RCC 7860 (cell line): ENCODE results near the gene RNF26.

ENCODE experiments used
- DNase-seq: peaks from one replicate; pipeline ENCODE4 v3.0.0-alpha.2; 2015; ENCODE audit warnings: low spot score
- FAIRE-seq: peaks from 2 replicates; lab custom pipeline; 2012; peaks lifted over from hg19 to GRCh38; lab: Jason Lieb, UNC

The RNF26 gene

DNA sequence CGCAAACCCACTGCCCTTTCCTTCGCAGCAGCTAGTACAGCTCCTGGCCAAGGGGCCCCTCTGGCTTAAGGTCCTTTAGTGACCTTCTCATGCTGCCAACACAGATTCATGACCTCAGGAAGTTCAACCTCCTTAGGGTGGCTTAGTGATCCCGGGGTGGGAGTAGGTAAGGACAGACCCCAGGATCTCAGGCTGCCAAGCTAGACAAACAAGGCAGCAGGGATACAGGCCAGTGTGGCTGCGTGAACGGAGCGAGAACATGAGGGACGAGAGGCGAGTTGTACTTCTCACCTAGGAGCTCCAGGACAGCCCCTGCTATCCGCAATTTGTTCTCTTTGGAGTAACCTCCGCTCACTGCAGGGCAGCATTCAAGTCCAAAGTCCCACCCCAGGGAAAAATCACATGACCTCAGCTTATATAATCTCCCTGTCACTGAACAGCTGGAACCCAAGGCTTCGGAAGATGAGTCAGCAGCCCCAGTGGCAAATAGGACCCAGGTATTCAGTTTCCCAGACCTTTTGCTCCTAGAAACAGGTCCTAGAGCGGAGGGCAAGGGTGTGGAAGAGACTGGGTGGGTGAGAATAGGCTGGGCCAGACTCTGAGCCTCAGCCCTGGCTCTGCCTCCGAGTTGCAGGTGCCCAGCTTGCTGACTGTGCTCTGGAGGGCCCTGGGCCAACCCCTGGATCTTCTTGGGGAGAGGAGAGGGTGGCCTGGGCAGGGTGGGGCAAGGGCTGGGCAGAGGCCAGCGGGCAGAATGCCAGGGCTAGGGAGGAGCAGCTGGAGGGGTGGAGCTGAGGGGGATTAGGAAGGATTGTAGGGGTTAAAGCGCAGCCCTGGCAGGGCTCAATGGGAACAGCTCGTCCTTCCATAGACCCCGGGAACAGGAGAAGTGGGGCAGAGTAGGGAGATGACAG lies 34.1 kb downstream of the RNF26 start:
- no peak for FAIRE-seq
- DNase-seq, result peak; percentile 32

DNA sequence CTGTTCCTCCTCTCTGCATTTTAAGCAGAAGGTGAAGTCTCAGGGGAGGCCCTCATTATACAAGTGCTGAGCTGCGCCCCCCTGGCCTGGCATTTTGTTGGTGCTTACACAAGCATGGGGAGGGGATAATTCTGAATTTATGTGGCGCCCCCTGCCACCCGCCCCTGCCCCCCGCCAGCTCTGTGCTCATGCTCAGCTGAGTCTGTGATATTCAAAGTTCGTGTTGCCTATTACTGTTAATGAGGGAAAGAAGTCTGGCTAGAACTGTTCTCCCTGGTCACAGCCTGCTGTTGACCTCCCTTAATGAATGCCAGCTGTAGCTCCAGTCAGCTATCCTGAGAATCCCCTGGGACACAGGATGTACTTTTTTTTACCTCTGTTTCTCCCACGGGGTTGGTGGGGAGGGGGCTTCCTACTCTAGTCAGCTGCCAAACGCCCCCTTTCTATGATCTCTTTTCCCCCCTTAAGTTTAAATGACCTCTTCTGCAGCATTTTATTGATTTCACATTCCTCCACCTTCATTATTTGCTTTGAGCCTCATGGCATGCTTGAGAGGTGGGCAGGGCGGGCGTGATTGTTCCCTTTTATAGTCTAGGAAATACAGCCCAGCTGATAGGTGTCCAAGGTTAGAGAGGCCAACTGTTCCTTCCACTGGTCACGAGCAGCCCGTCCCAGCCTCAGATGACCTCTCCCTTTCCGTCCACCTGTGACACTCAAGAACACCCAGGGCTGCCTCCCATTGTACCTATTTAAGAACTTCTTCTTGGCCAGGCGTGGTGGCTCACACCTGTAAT lies 35.0 kb downstream of the RNF26 start:
- DNase-seq, result no peak

DNA sequence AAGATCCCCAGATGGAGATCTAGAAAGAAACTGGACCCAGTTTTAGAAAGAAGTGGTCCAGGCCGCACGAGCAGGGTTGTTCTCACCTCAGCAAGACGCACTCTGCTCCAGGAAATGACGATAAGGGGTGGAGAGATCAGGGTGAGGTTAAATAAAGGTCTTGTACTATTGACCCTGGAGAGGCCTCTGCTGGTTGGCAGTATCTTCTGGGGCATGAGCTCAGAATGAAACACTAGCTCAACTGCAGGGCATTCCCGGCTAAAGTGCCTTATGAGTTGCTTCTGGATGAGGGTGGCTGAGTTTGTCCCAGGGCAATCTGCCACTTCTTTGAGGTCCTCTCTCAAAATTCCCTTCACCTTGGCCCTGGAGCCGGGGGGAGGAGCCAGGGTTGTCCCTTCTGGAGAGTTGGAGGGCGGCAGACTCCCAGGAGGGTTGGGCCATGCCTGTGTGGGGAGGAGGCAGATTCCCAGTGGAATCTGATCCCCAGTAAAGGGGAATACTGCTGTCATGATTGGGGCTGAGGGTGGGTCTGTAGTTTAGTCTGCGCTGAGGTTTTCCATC lies 36.2 kb downstream of the RNF26 start:
- FAIRE-seq (no peak), DNase-seq (no peak)

More for the DNA sequence above, 35.0 kb downstream of the RNF26 start:
- no peak for FAIRE-seq

DNA sequence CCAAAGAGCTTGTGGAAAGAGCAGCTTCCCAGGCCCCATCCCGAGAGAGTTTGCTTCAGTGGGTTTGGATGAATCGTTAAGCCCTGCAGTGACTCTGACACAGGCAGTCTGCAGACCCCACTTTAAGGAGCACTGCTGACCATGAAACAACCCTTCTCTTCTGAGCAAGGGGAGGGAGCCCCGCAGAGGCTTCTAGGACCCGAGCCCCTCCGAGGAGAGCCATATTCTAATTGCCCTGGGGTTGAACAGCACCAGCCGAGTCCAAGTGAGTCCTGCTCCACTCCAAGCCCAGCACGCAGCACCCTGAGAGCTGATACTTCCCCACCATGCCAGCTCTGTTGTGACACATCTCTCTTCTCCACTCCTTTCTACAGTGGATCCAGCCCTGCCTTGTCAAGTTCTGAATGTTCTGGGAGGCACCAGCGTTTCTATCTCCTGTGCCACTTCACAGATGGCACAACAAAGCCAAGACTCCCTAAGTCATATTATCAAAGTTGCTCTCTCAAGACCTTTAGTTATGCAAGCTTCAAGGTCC lies 36.8 kb downstream of the RNF26 start:
- DNase-seq, result no peak
- FAIRE-seq, result no peak

DNA sequence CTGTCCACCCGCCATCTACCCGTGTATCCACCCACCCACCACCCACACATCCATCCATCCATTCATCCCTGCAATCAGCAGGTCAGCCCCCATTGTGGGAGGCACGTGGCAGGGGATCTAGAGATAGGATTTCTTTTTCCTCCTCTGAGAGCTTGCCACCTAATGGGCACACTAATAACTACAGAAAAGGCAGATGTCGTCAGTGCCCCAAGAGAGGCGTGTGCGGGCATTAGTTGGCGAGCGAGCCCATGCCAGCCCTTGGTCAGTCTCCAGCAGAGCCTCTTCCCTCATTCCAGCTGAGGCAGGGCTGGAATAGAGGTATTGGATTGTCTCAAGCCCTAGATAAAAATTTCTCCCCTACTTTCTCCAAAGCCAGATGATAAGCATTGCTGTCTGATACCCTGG lies 37.5 kb downstream of the RNF26 start:
- no peak for FAIRE-seq
- no peak for DNase-seq

DNA sequence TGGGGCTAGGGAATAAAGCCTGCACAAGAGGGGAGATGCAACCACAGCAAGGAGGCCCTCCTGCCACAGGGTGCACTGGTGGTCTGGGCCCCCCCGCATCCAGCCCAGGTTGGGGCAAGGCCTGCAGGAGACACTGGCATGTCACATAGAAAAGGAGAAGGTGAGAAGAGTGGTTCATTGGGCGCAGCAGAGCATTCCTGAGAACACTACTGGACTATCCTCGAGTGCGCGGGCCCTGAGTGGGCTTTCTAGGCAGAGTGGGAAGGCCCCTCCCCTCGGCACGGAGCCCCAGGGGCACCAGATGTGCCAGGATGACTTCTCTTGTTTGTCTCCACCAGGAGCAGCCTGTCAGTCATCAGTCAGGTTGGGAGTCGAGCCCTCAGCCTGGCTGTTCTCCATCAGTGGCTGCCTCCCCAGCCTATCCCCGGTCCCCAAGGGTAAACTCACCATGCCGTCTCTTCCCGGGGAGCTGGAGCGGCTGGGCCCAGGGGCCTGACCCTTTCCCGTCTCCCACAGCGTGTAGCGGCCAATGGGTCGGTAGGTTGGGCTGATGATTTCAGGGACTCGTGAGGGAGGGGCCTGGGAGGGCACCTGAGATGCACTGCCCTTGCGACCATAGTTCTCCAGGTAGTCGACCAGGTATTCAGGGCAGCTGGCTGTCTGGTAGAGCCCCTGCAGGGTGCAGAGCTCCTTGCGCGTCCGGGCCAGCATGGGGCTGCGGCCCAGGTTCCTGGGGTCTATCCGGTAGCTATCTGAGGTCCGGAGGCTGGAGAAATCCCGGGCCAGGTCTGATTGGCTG lies 38.1 kb downstream of the RNF26 start:
- FAIRE-seq (no peak), DNase-seq (no peak)

DNA sequence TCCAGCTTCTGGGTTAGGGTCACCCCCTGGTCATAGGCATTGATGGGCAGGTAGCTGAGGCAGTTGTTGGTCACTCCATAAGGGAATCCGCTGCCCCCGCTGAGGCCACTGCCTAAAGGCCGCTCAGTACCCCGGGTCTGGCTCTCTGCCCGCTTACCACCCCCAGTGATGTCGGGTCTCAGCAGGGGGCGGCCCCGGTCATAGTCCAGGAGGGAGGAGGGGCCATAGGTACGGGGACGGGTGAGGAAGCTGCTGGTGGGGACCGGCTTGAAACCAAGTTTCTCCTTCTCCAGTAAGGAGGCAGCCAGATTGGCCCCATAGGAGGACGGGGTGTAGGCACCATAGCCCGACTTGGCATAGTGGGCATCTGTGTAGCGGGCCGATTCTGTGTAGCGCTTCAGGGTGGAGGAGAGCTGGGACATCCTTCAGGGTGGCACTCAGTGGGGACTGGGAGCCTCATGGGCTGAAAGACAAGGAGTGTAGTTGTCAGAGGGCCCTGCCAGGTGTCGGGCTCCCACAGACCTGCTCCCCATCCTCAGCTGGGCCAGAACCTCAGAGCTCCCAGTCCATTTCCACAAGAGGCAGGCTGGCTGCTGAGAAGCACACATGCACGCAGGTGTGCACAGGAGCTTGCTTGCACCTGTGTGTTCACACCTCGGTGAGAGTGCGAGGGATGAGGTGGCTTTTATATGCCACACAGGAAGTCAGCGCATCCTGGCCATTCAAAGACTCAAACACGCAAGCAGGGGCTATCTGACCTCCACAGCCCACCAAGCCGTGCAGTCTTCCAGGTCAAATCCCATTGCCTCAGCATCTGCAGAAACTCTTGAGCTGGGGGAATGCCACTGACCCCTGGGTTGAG lies 39.0 kb downstream of the RNF26 start:
- DNase-seq (no peak), FAIRE-seq (no peak)

DNA sequence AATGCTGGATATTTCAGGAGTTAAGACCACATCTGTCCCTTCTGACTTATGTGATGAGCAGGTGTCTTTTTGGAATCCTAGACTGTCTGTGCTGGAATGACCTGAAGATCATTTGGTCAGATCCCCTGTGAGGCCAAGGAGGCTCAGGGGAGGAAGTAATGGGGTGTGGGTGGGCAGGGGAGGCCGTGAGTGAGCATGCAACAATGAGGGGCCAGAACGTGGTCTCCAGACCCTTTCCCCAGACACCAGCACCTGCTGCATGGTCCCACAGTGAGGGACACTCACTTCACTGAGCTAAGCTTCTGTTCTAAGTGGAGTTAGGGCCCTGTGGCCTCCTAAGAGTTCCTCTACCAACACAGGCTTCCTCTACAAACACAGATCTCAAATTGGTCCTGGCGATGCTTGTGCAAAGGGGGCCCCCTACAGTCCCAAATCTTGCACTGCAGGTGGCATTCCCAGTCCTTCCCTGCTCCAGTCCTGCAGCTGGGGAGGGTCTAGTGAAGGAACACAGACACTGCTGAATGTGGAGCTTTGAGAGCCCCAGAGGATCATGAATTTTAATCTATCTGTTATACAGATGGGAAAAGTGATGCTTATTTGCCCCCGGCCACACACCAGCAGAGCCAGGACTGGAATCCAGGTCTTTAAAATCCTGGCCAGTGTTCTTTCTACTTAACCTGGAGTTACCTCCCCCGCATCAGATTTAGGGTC lies 39.7 kb downstream of the RNF26 start:
- FAIRE-seq, result no peak
- peak; percentile 52 for DNase-seq

DNA sequence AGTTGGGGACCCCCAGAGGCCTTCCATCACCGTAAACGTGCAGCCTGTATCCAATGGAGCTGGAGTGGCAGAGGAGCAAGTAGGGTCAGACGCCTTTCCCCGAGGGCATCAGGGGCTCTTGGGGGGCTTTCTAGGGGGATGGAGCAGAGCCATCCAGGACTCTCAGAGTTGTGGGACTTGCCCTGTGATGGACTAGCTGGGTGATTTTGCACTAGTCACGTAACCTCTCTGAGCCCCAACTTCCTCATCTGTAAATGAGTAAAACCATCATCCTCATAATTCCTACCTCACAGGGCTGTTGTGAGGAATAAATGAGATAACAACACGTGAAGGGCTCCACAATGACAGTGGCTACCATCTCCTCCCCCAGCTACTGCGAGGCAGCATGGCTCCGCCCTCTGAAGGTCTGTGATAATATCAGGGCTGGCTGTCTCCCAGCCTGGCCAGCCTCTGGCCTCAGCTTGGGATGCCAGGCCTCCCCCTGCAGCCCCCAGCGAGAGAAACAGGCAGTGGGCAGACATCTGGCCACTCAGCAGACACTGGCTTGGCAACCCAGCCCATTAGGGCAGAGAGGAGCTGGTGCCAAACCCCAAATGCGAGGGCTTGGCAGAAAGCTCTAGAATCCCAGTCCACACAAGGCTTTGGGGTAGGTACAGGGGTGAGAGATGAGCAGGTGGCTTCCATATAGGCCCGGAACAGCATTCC lies 40.5 kb downstream of the RNF26 start:
- DNase-seq (no peak), FAIRE-seq (no peak)

DNA sequence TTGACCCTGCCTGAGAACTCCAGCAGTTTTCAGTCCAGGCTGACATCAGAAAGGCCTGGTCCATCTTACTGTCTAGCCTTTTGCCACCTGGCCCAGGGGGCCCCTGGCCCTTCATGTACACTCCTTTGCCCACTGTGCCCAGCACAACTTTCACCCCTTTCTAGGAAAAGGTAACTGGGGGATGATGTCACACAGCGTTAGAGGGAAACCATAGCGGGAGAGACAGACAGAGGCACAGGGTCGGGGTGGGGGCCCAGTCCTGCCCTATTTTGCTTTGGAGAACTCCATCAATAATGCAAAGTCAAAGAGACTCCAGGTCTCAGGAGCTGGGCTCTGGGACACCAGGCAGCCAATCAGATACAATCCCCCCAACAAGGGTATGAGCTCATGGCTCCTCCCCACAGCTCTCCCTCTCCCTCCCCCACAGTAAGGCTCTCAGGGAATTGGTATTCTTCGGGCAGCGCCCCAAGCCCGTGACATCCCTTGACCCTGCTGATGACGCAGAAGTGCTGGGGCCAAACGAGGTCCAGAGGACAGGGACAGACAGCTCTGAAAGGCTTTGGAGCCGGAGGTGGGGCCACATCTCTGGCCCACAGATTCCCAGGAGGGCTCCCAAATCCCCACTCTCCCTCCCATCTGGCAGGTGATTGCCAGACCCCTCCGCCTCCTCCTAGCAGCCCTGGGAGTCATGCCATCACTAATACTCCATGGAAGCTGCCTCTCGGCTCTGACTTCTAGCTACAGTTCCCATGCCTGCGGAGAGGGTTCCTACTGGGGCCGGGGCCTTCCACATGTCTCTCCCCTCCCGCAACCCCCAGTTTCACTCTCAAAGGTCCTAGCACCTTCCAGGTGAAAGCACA lies 41.2 kb downstream of the RNF26 start:
- DNase-seq (no peak), FAIRE-seq (no peak)

DNA sequence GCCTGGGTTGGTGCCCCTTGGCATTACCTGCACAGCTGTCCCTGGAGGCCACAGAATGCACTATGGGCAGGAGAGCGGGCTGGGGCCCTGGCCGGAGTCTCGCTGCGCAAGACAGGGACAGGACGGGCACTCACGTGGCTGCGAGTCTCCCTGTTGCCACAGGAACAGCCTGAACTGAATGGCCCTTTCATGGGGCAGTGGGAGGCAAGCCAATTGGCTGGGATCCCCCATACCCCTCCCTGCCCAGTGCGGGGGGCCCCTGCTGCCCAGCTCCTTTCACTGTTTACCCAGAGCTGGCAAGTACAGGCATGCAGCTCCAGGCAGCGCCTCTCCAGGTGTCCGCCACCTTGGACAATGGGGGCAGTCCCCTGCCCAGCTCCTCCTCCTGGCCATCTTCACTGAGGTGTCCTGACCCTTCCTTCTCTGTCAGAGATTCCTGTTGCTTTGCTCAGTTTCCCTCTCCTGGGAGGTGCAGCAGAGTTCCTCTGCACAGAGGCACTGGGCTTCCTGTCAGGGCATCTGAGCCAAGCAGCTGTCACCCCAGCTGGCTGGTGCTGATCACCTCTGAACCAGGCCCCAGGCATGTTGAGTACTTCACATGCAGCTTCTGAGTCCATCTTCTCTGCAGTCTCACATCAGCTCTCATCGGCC lies 42.0 kb downstream of the RNF26 start:
- no peak for DNase-seq
- no peak for FAIRE-seq

DNA sequence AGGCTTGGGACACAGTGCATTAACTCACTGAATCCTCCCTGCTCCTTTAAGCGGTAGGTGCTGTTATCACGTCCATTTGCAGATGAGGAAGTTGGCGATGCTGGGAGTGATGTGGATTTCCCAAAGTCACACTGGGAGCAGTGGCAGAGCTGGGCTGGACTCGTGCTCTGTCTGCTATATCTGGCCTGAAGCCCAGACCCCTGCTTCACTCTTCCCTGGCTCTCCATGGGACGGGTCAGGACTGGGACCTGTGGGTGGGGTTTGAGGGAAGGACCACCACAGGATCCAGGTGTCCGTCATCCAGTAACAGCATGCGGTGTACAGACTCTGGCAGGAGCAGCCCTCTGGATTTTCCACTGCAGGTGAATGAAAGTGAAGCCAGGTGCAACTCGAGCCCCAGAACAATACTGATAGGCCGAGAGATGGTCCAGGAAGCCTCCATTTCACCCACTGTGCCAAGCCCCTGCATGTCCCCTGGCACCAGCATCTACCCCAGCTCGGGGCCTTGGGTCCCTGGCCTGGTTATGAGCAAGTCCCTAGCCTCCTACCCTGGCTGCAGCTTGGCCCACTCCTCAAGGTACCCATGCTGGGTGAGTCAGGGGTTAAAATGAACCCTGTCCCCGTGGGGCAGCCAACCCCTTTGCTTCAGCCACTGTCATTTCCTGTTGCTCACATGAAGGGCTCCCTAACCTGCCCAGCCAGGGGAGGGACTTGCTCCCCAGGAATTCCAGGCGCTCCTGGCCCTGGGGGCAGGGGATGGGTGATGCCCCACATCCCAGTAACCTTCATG lies 43.0 kb downstream of the RNF26 start:
- DNase-seq, result no peak
- no peak for FAIRE-seq

DNA sequence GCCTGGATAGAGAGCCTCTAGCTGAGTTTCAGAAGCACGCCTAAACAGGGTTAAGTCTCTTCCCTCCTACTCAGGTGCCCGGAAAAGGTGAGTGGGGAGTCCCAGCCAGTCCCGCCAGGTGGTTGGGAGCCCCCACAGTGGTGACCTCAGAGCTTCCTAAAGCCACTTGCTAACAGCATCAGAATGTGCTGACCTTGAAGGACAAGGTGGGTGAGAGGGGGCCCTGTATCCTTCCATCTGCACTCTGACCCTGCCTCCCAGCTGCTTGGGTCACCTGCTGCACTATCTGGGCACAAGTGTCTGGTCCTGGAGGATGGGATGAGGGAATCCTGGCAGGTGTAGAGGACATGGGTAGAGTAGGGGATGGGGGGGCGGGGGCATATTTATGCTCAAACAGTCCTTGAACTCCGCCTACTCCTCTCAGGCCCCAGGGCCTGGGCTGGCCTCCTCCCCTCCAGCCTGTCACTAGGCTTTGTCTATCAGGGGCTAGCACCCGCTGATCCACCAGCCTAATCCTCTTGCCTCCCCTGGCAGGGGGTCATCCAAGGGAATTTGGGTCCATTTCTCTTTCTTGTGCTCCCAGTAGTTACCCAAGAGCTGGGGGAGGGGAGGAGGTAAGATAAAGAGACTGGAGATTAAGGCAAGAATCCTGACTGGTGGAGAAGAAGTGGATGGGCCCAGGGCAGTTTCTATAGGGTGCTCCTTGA lies 43.8 kb downstream of the RNF26 start:
- no peak for DNase-seq

DNA sequence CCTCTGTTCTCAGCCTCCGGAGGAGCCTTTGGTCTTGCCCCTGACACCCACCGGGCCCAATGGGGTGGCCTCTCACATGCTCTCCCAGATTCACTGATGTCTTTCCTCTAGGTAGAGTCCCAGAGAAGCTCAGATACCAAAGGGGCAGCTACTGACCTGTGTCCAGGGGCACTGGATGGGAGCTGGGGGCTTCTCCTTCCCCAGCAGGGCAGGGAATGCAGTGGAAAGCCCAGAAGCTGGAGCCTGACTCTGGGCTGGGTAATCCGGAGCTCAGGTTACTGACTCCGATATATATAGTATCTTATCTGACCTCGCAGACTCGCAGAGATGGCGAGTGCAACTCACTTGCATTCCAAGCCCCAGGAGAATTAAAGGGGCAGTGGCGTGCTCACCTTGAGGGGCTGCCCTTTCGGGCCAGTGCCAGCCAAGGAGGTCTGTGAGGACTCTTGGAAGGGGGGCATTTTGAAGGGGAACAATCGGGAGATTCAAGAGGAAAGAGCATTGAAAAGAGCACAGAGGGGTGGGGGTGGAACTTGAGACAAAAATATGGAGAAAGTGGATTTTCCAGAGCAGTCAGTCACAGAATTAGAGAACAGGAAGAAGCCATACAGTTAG lies 44.6 kb downstream of the RNF26 start:
- no peak for DNase-seq
- FAIRE-seq, result no peak

More for the DNA sequence above, 43.8 kb downstream of the RNF26 start:
- FAIRE-seq, result no peak

DNA sequence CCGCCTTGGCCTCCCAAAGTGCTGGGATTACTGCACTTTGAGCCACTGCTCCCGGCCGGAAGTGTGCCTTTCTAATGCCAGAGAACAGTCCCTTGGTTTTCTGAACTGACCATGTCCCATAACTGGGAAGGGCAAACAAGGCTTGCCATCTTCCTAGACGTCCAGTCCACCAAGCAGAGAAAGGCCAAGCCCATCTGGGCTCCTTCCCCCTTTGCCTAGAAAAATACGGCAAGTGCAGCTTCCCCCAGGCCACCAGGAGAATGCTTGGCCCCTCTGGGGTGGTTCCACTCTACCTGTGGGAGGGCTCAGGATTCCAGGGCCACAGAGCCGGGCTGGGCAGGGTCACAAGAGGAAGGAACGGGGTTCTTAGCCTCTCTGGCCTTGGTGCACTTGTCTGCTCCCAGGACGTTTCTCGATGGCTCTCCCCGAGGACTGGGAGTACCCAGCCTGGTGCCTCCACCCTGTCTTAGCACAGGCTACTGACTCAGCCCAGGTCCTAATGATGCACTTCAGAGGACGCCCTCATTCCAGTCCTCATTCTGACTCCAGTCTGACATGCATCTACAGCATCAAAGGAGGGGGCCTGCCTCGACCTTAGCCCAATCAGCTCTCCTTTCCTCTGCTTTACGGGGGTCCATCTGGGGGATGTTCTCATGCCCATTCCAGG lies 46.0 kb downstream of the RNF26 start:
- FAIRE-seq (no peak), DNase-seq (no peak)
